ENCODE data around the gene NHEJ1. TPM values are rescaled to one million over a fixed set of nuclear protein-coding genes. Genes with fewer than 3 reads are reported as not detected.

The NHEJ1 gene
- total RNA-seq, 1 experiment from 2014 or later = 16.7 TPM

GRCh38 chr2:219060821-219061791, 99.5 kb downstream of the NHEJ1 start, which contains the start of gene IHH:
Gene IHH (minus strand): TSS chr2:219060921. CDS start chr2:219060467, 454 bp downstream.
- no peaks in the 10 kb centered on the region for H3K9me3 ChIP-seq (ENCODE audit: low read length)
- no peaks in the 10 kb centered on the region for H3K9me2 ChIP-seq (replicated peaks; ENCODE audit: low read length)
- H3K36me3 ChIP-seq (ENCODE audit: low read depth, low read length) = no peaks in the 10 kb centered on the region
- no peak within 1 kb of the TSS; the same call in 1 of the 2 replicates for H2AFZ ChIP-seq (ENCODE audit: low read length)
- H3K27me3 ChIP-seq (ENCODE audit: low read length) = peaks cover 46% of the 10 kb centered on the region
- peak within 1 kb of the TSS; percentile 58 for H3K4me3 ChIP-seq (ENCODE audit: low read length)
- no TSS peak for BruUV-seq (replicated peaks)
- CTCF ChIA-PET = interaction anchor here (0.6 to 1.1 kb wide), 3 partner anchors 31 to 67 kb away, joined by 3 to 5 read pairs (median 4); no protein-coding TSS in a partner anchor
- H3F3A ChIP-seq (ENCODE audit: low read length, unreplicated experiment) = no peaks in the 10 kb centered on the region
- ATAC-seq (peak; percentile 28), DNase-seq (peak; percentile 21)
- intact Hi-C loops (cut with micrococcal nuclease) = loop anchor here (5.0 kb wide), 1 partner anchor 34 kb away; no protein-coding TSS in a partner anchor
- no peaks in the 10 kb centered on the region for H4K20me1 ChIP-seq (ENCODE audit: low read length)
- peak; percentile 78 for TF ChIP-seq EZH2phosphoT487 (IDR thresholded peaks at IDR 0.05; ENCODE audit: borderline replicate concordance, low read length)
- TF ChIP-seq EZH2 (IDR thresholded peaks at IDR 0.05; ENCODE audit: low read length, unreplicated experiment) = peak; percentile 95
- no peak for TF ChIP-seq CTCF (conservative IDR thresholded peaks at IDR 0.05; ENCODE audit: low read depth, low read length)
- H3K9ac ChIP-seq (ENCODE audit: low read length) = no peak within 1 kb of the TSS
- H3K79me2 ChIP-seq (ENCODE audit: low read length) = no peaks in the 10 kb centered on the region
- H3K4me2 ChIP-seq (ENCODE audit: low read length) = peak within 1 kb of the TSS; percentile 75
- peaks cover 22% of the 10 kb centered on the region for H3K4me1 ChIP-seq (ENCODE audit: insufficient read depth, low read length)
- POLR2A ChIA-PET (ENCODE audit: unreplicated experiment) = interaction anchor here (0.6 kb wide), 1 partner anchor 81 kb away, joined by 4 read pairs; no protein-coding TSS in a partner anchor
- H3K27ac ChIP-seq (ENCODE audit: low read length) = no peak within 1 kb of the TSS

GRCh38 chr2:219059725-219060682, 100.6 kb downstream of the NHEJ1 start:
- Histone ChIP-seq H3K79me2 (ENCODE audit: low read length) (no peaks in the 10 kb centered on the region), H3F3A (ENCODE audit: low read length, unreplicated experiment) (no peaks in the 10 kb centered on the region), H3K36me3 (ENCODE audit: low read depth, low read length) (no peaks in the 10 kb centered on the region), H3K4me3 (ENCODE audit: low read length) (peak overlapping the region; percentile 58), H3K27ac (ENCODE audit: low read length) (no peak overlapping the region), H3K9ac (ENCODE audit: low read length) (no peak overlapping the region), H3K9me3 (ENCODE audit: low read length) (no peaks in the 10 kb centered on the region), H3K9me2 (replicated peaks; ENCODE audit: low read length) (no peaks in the 10 kb centered on the region), H3K4me1 (ENCODE audit: insufficient read depth, low read length) (peaks cover 22% of the 10 kb centered on the region), H3K27me3 (ENCODE audit: low read length) (peaks cover 46% of the 10 kb centered on the region), H3K4me2 (ENCODE audit: low read length) (peak overlapping the region; percentile 75), H4K20me1 (ENCODE audit: low read length) (no peaks in the 10 kb centered on the region), H2AFZ (ENCODE audit: low read length) (peak overlapping the region; percentile 46; the same call in 1 of the 2 replicates)
- no TSS peak for BruUV-seq (replicated peaks)
- ATAC-seq (peak; percentile 8; the same call in 1 of the 2 replicates), DNase-seq (no peak)
- POLR2A ChIA-PET (ENCODE audit: unreplicated experiment) = no interaction called here
- TF ChIP-seq EZH2 (IDR thresholded peaks at IDR 0.05; ENCODE audit: low read length, unreplicated experiment) = peak; percentile 86
- no peak for TF ChIP-seq CTCF (conservative IDR thresholded peaks at IDR 0.05; ENCODE audit: low read depth, low read length)
- peak; percentile 55; the same call in 1 of the 2 replicates for TF ChIP-seq EZH2phosphoT487 (IDR thresholded peaks at IDR 0.05; ENCODE audit: borderline replicate concordance, low read length)
- CTCF ChIA-PET = interaction anchor here (0.6 to 1.1 kb wide), 3 partner anchors 30 to 66 kb away, joined by 3 to 5 read pairs (median 4); no protein-coding TSS in a partner anchor
- intact Hi-C loops (cut with micrococcal nuclease) = loop anchor here (1.0 to 5.0 kb wide), 2 partner anchors 33 to 95 kb away; no protein-coding TSS in a partner anchor

Data from PC-3 (cell line).